ENCODE results near the gene PGF. TPM values are rescaled to one million over a fixed set of nuclear protein-coding genes. Genes with fewer than 3 reads are reported as not detected.

Gene PGF
- total RNA-seq, 4 donors from 2014 or later, result 7.3 to 28.1 (median 10.8) TPM

- no peaks in the 10 kb centered on the region for H3K4me1 ChIP-seq
- H3K27ac ChIP-seq, result no peak overlapping the region
- no peaks in the 10 kb centered on the region for H3K9me3 ChIP-seq
- H3K4me3 ChIP-seq, result no peak overlapping the region
- DNase-seq, result no peak
- H3K27me3 ChIP-seq, result no peaks in the 10 kb centered on the region
- H3K36me3 ChIP-seq, result no peaks in the 10 kb centered on the region
- TF ChIP-seq POLR2A (IDR thresholded peaks at IDR 0.05), result no peak
- no peak for TF ChIP-seq CTCF (IDR thresholded peaks at IDR 0.05)
These were observed 7.8 kb upstream of the PGF start for GRCh38 chr14:74963178-74963704.

GRCh38 chr14:74962493-74962892 lies 7.1 kb upstream of the PGF start:
- Histone ChIP-seq H3K27ac (no peak overlapping the region), H3K9me3 (no peaks in the 10 kb centered on the region), H3K4me1 (no peaks in the 10 kb centered on the region), H3K4me3 (no peak overlapping the region), H3K36me3 (no peaks in the 10 kb centered on the region), H3K27me3 (no peaks in the 10 kb centered on the region)
- TF ChIP-seq CTCF (IDR thresholded peaks at IDR 0.05) (no peak), POLR2A (IDR thresholded peaks at IDR 0.05) (no peak)
- no peak for DNase-seq

GRCh38 chr14:74962046-74962445 lies 6.6 kb upstream of the PGF start:
- H3K27ac ChIP-seq, result no peak overlapping the region

GRCh38 chr14:74961238-74961911 lies 6.0 kb upstream of the PGF start:
- H3K4me3 ChIP-seq, result no peak overlapping the region
- H3K27me3 ChIP-seq, result no peaks in the 10 kb centered on the region

More at GRCh38 chr14:74962046-74962445, 6.6 kb upstream of the PGF start:
- H3K36me3 ChIP-seq, result no peaks in the 10 kb centered on the region
- DNase-seq, result no peak
- no peaks in the 10 kb centered on the region for H3K27me3 ChIP-seq
- H3K9me3 ChIP-seq, result no peaks in the 10 kb centered on the region
- no peaks in the 10 kb centered on the region for H3K4me1 ChIP-seq
- no peak overlapping the region for H3K4me3 ChIP-seq
- TF ChIP-seq POLR2A (IDR thresholded peaks at IDR 0.05) (no peak), CTCF (IDR thresholded peaks at IDR 0.05) (no peak)

GRCh38 chr14:74960736-74961135 lies 5.3 kb upstream of the PGF start:
- H3K4me3 ChIP-seq, result no peak overlapping the region
- no peak for DNase-seq
- no peaks in the 10 kb centered on the region for H3K36me3 ChIP-seq
- TF ChIP-seq POLR2A (IDR thresholded peaks at IDR 0.05), result no peak
- TF ChIP-seq CTCF (IDR thresholded peaks at IDR 0.05), result no peak
- H3K27me3 ChIP-seq, result no peaks in the 10 kb centered on the region
- H3K4me1 ChIP-seq, result peaks cover 0 to under 1% (median 0%) of the 10 kb centered on the region in 4 donors
- no peaks in the 10 kb centered on the region for H3K9me3 ChIP-seq
- no peak overlapping the region for H3K27ac ChIP-seq

More at GRCh38 chr14:74961238-74961911, 6.0 kb upstream of the PGF start:
- H3K27ac ChIP-seq, result no peak overlapping the region
- H3K36me3 ChIP-seq, result no peaks in the 10 kb centered on the region
- DNase-seq, result no peak
- H3K4me1 ChIP-seq, result no peaks in the 10 kb centered on the region
- TF ChIP-seq CTCF (IDR thresholded peaks at IDR 0.05) (no peak), POLR2A (IDR thresholded peaks at IDR 0.05) (no peak)
- H3K9me3 ChIP-seq, result no peaks in the 10 kb centered on the region
